ENCODE data around the gene PSME2.

PSME2 gene

DNA sequence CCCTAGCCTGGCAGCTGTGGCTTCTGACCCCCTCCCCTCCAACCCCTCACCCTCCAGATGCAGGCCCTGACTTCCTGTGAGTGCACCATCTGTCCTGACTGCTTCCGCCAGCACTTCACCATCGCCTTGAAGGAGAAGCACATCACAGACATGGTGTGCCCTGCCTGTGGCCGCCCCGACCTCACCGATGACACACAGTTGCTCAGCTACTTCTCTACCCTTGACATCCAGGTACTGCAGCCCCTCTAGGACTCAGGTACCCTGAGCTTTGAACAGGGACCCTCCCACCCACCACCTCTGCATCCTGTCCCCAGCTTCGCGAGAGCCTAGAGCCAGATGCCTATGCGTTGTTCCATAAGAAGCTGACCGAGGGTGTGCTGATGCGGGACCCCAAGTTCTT, 8.7 kb upstream of the PSME2 start:
- no peak for DNase-seq (ENCODE audit: low read depth in 2 of 2)

DNA sequence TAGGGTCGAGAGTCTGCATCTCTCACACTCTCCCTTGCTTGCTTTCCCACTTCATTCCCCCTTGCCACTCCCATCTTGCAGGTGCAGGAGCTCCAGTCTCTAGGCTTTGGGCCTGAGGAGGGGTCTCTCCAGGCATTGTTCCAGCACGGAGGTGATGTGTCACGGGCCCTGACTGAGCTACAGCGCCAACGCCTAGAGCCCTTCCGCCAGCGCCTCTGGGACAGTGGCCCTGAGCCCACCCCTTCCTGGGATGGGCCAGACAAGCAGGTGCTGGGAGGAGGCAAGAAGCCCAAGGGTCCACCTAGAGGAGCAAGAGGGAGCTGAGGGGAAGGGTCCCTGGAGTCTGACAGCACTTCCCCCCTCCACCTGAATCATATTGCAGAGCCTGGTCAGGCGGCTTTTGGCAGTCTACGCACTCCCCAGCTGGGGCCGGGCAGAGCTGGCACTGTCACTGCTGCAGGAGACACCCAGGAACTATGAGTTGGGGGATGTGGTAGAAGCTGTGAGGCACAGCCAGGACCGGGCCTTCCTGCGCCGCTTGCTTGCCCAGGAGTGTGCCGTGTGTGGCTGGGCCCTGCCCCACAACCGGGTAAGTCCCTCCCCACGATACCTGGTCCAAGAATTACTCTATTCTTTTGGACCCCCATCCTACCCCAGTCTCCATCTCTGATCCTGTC, 5.1 kb upstream of the PSME2 start:
- DNase-seq (ENCODE audit: low read depth in 2 of 2): no peak

DNA sequence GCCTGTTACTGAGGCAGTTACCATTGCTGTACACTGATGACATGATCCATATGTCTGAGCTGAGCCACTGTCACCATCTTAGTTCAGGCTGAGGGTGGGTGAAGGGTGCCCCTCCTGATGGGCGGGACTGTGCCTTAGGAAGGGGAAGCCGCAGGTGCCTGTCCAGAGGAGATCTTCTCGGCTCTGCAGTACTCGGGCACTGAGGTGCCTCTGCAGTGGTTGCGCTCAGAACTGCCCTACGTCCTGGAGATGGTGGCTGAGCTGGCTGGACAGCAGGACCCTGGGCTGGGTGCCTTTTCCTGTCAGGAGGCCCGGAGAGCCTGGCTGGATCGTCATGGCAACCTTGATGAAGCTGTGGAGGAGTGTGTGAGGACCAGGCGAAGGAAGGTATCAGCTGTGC, 4.6 kb upstream of the PSME2 start:
- DNase-seq (ENCODE audit: low read depth in 2 of 2): no peak

DNA sequence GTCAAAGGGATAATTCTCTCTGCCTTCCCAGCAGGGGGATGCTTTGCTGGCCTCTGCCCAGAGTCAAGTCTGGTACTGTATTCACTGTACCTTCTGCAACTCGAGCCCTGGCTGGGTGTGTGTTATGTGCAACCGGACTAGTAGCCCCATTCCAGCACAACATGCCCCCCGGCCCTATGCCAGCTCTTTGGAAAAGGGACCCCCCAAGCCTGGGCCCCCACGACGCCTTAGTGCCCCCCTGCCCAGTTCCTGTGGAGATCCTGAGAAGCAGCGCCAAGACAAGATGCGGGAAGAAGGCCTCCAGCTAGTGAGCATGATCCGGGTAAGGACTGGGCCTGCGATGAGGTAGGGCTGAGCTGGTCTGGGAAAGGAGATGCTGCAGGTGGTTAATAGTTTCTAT, 4.2 kb upstream of the PSME2 start:
- no peak for DNase-seq (ENCODE audit: low read depth in 2 of 2)

DNA sequence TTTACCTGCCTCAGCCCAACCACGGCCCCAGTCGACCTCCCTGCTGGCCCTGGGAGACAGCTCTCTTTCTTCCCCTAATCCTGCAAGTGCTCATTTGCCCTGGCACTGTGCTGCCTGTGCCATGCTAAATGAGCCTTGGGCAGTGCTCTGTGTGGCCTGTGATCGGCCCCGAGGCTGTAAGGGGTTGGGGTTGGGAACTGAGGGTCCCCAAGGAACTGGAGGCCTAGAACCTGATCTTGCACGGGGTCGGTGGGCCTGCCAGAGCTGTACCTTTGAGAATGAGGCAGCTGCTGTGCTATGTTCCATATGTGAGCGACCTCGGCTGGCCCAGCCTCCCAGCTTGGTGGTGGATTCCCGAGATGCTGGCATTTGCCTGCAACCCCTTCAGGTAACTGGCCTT, 3.7 kb upstream of the PSME2 start:
- DNase-seq (ENCODE audit: low read depth in 2 of 2): no peak

DNA sequence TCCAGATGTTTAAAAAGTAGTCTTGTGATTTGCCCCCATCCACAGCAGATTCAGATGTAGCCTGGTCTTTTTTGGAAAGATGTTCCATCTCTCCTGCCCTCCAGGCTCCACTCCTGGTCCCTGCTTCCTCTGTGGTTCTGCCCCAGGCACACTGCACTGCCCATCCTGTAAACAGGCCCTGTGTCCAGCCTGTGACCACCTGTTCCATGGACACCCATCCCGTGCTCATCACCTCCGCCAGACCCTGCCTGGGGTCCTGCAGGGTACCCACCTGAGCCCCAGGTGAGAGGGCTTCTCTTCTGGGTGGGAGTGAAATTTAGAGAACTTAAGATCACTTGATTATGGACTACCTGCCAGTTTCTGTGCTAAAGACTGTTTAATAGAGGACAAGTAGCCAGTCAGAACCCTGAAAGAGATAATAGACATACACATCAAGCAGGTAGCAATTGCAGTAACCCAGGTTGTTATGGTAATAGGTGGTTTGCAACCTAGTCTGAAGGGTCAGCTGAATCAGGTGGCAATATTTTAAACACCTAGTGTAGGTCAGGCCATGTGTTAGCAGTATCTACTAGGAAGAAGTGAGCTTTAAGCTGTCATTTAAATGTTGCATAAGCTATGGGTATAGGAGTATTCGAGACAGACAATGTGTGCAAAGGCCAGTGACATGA, 3.0 kb upstream of the PSME2 start:
- no peak for DNase-seq (ENCODE audit: low read depth in 2 of 2)

DNA sequence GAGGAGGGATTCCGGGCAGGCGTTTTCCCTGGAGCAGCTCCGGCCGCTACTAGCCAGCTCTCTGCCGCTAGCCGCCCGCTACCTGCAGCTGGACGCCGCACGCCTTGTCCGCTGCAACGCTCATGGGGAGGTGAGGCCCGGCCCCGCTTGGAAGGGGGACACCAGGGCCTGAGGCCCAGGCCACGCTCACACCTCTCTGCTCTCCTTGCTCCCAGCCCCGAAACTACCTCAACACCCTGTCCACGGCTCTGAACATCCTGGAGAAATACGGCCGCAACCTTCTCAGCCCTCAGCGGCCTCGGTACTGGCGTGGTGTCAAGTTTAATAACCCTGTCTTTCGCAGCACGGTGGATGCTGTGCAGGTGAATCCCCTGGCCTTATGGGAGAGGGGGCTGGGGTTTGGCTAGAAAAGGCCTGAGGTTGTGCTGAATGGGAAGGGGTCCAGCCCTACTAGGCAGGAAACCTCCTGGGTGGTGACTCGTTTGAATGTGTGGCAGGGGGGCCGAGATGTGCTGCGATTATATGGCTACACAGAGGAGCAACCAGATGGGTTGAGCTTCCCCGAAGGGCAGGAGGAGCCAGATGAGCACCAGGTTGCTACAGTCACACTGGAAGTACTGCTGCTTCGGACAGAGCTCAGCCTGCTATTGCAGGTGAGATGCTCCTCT, 1.5 kb upstream of the PSME2 start:
- DNase-seq (ENCODE audit: low read depth in 2 of 2): no peak

DNA sequence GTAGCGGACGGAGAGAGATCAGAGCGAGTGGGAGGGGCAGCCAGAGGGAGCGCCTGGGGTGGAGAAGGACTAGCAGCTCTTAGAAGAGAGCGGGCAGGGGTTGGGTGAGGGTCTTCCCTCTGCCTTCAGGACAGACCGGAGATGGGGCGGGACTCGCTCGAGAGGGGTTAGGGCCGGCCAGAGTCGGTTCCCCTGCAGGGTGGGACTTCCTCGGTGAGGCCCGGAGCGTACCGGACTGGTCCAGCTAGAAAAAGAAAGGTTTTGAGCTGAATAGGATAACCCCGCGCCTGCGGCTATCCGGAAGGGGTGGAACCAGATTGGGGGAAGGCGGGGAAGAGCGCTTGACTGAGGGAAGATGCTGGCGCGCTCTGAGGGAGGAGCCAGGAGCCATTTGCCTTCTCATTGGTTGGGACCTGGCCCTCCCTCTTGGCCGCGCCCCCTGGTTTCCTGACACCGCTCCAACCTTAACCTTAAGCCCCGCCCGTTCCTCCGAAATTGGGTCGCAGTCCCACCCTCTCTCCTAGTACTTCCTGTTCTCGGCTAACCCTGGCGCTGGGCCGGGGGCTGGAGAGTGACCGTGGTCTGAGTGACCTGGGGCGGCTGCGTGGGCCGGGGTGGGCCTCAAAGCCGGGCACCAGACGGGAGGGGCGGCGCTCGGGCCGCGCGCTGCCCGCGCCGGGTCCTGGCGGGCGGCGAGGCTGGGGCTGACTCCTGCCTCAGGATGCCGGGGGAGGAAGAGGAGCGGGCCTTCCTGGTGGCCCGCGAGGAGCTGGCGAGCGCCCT, 759 bp upstream of the PSME2 start, which contains the start of gene RNF31:
RNF31 (plus strand) TSS at position 521 of the 783 bp plus-strand sequence; CDS start at position 722, 201 bp downstream.
- DNase-seq (ENCODE audit: low read depth in 2 of 2): peak; percentile 97

DNA sequence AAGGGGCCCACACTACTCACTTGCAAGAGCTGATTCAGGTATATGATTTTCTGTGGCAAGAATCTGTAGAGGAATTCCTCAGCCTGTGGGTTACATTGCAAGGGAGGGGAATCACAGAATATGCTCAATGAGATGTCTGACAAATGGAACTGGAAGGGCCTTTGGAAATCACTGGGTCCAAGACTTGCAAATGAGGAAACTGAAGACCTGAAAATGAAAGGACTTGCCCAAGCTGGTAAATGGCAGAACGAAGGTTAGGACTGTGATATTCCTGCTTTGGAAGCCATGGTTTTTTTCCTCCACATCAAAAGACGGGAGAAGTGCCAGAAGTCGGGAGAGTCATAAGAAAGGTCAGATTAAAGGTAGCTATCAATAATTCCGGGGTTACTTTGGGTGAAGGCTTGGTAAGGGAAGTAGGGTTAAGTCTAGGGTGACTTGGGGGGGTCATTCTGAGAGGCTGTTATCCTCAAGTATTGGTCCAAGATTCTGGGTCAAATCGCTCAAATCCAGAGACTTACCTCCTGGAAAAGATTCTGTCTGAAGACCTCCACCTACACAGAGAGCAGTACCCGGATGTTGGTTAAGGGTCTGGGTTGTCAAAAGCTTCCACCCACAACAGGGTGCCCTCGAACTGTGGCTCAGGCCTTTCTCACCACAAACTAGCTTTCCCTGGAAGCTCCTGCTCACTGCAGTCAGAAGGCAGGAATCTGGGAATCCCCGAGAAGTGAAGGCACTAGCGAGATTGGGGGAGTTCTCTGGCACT, 539 bp downstream of the PSME2 start:
- DNase-seq (ENCODE audit: low read depth in 2 of 2): no peak

DNA sequence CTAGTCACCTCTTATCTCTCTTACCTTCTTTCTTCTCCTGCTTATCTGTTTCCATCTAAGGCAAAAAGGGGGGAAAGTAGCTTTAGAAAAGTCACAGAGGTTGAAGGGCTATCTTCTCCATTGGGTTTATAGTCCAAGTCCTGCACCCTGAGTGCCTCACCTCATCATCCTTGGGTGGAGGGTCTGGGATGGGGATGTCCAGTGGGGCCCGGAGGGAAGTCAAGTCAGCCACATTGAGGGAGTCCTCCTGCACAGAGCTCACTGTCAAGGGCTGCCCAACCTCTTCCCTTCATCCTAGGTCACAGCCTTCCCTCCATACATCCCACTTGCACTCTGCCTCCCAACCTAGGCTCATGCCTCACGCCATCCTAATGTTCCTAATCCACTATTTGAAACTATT, 1.2 kb downstream of the PSME2 start:
- DNase-seq (ENCODE audit: low read depth in 2 of 2): no peak

DNA sequence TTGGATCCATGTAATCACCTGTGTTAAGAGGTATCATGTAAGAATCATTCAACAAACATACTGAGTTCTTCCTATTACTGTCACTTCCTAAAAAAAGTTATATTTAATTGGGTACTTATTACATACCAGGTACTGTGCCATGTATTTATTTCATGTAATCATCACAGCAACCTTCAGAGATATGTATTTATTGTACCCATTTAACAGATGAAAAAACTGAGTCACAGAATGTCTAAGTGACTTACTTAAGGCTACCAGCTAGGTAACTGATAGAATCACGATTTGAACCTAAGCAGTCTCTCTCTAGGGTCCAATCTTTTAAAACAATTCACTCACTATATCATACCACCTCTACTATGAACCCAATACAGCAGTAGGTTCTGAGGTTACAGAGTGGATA, 2.0 kb downstream of the PSME2 start:
- no peak for DNase-seq (ENCODE audit: low read depth in 2 of 2)

DNA sequence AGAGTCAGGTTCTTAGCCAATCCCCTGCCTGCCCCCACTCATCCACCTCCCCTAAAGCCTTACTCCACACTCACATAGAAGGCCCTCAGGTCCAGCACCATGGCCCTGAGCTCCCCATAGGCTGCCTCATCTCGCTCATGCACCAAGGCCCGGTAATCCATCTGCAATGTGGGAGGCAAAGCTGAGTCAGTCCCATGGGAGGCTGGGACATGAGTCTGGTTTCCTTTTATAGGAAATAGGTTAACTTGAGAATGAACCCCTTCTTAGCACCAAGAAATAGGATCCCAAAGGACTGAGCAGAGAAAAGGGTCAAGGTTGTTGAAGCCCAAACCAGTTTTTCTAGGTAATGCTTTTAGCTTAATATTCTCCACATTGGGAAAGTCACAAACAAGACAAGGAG, 2.9 kb downstream of the PSME2 start:
- DNase-seq (ENCODE audit: low read depth in 2 of 2): no peak

DNA sequence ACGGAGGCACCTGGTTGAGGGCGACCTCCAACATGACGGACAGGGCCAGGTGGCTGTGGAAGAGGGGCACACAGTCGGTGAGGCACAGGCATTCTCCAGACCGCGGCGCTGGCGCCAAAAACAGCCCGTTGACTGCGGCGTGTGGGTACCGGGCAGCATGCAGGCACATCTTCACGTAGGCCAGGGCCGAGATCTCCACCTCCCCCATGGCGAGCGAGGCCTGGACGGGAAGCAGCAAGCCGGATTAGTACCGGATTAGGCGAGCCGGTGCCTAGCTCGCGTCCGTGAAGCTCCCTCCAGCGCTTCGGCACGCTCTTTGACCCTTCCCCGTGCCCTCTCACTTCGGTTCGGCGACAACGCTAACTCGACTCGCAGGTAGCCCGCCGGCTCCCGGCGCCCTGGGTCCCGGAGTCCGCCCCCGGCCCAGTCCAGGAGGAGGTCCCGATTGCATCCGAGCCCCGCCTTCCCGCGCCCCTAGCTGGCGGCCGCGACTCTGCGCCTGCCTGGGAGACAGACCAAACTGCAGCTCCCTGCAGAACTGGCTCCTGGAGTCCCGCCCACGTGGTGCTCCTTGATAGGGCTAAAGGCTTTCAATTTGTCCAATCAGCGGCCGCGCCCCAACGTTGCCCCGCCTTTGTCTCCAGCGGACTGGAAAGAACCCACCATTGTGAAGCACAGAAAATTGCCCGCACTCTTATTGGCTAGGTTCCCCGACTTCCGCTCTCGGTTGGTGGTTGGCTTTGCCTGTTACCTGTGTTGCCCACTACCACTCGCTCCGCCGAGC, 5.1 kb downstream of the PSME2 start, which contains the start of gene EMC9:
EMC9 (minus strand) TSS at position 495 of the 784 bp plus-strand sequence; CDS start at position 208, 287 bp downstream.
- peak; percentile 100 for DNase-seq (ENCODE audit: low read depth in 2 of 2)

DNA sequence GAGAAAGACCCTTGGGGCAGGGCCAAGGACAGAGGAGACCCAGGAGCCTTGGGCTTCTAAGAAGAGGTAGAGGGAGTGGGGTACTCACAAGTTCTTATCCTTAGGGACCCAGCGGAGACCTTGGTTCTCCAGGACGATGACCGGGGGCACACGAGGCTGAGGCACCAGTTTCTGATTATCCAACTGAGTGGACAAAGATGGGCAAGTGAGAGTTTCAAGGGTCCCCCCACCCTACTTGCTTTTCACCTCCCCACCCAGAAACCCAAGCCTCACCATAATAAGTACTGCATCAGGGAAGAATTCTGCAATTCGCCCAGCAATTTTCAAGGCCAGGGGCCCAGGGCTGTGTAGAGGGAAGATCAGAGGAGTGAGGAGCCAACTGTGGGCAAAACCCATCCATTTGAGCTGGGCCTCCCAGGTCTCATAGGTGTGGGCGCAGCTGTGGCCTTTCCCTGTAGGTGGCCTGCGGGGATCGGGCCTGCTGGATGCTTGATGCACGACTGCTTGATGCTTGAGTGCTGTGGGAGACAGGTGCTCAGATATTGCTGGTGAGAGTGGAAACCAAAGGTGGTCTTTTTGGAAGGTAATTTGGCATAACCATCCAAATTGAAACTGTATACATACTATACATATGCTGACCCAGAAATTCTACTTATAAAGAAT, 7.0 kb downstream of the PSME2 start:
- DNase-seq (ENCODE audit: low read depth in 2 of 2): no peak

DNA sequence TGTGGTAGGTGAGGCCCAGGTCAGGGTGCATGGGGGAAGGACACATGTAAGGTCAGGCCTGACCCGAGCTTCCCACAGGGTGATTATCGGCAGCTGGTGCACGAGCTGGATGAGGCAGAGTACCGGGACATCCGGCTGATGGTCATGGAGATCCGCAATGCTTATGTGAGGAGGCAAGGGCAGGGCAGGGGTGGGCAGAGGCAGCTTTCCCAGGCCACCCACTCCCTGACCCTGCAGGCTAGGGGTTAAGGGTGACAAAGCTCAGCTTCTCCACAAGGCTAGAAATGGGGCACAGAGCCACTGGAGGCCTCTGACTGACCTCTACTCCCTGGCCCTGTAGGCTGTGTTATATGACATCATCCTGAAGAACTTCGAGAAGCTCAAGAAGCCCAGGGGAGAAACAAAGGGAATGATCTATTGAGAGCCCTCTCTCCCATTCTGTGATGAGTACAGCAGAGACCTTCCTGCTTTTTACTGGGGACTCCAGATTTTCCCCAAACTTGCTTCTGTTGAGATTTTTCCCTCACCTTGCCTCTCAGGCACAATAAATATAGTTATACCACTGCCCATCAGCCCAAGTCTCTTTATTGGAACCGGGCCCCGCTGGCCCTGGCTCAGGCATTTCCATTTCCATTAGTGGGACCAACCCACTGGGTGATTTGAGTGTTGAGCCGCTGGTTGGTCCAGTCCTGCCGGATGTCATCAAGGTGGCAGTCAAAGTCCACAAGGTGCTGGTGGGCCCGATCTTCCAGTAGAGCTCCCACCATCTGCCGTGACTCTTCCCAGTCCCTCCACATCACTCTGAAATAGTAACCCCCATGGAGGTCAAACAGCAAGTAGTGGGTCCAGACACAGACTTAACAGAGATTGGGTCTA, 7.8 kb downstream of the PSME2 start:
- no peak for DNase-seq (ENCODE audit: low read depth in 2 of 2)

DNA sequence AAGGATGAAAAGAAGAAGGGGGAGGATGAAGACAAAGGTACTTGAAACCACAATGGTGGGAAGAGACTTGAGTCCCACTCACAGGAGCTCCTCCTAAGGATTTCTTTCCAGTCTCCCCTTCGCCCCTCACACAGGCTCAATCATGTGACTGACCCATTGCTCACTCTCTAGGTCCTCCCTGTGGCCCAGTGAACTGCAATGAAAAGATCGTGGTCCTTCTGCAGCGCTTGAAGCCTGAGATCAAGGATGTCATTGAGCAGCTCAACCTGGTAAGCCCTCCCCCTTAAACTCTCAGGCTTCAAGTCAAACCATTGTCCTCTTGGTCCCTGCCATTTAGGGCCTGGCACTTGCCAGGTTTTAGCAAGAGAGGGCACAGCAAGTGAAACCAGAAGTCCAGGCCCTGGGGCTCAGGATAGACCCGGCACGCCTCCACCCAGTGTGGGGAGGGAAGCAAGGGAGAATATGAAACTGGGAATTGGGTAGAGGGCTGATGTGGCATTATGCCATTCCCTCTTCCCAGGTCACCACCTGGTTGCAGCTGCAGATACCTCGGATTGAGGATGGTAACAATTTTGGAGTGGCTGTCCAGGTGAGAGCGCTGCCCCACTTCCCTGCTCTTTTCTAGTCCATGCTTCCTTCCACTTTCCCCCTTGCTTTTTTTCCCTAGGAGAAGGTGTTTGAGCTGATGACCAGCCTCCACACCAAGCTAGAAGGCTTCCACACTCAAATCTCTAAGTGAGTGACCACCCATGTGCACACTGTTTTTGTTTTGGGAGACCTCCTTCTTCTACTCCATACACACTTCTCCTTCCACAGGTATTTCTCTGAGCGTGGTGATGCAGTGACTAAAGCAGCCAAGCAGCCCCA, 8.6 kb downstream of the PSME2 start:
- no peak for DNase-seq (ENCODE audit: low read depth in 2 of 2)

DNA sequence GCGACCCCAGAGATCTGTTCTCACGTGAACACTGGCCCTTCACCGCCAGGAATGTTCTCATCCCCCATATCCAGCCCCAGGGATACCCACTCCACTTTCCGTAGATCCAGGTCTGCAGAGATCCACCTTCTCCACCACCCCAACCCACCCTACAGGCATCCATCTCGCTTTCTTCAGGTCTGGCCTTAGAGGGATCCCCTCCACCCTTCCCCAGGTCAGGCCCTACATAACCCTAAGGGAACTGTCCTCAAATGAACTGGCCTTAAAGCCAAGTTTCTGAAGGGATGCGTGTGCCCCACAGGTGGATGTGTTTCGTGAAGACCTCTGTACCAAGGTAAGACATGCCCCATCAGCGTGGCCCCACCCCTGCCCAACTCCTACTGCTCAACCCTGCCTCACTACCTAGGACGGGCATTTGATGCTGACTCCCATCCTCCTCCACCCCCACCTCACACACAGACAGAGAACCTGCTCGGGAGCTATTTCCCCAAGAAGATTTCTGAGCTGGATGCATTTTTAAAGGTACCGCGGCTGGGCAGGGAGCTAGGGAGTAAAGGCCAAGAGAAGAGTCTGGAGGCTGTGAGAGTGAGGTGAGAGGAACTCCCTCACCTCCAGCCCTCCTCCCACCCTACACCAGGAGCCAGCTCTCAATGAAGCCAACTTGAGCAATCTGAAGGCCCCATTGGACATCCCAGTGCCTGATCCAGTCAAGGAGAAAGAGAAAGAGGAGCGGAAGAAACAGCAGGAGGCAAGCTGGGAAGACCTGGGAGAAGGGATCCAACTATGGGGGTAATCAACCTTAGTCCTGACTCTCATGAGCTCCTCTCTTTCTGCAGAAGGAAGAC, 9.5 kb downstream of the PSME2 start:
- no peak for DNase-seq (ENCODE audit: low read depth in 2 of 2)
